Tibial nerve (tissue), 4 donors: ENCODE data around the gene DLD.

Experiments
- EP300 ChIP-seq, 2 donors: sonication (generic); formaldehyde crosslinking; IDR thresholded peaks; one replicate each; pipeline ENCODE4 v1.6.1; 2017; ENCODE audit warnings: antibody characterized with exemption in 2 of 2, mild to moderate bottlenecking in 1 of 2
- POLR2A ChIP-seq, 2 donors: fragments of 450-650 bp; IDR thresholded peaks; one replicate each; pipeline ENCODE4 v1.6.1; 2017; ENCODE audit warnings: antibody characterized with exemption in 2 of 2, mild to moderate bottlenecking in 2 of 2, moderate library complexity in 2 of 2
- TF ChIP-seq, protein P1 (sequence below), 5 experiments: fragments of 200-600 bp in 3 of 5; fragments of 450-650 bp in 2 of 5; sonication (generic) in 3 of 5; IDR thresholded peaks; one replicate each; pipeline ENCODE4 v1.5.1; 2016 to 2019; ENCODE audit warnings: antibody characterized with exemption in 5 of 5, mild to moderate bottlenecking in 3 of 5, moderate library complexity in 2 of 5

DNA sequence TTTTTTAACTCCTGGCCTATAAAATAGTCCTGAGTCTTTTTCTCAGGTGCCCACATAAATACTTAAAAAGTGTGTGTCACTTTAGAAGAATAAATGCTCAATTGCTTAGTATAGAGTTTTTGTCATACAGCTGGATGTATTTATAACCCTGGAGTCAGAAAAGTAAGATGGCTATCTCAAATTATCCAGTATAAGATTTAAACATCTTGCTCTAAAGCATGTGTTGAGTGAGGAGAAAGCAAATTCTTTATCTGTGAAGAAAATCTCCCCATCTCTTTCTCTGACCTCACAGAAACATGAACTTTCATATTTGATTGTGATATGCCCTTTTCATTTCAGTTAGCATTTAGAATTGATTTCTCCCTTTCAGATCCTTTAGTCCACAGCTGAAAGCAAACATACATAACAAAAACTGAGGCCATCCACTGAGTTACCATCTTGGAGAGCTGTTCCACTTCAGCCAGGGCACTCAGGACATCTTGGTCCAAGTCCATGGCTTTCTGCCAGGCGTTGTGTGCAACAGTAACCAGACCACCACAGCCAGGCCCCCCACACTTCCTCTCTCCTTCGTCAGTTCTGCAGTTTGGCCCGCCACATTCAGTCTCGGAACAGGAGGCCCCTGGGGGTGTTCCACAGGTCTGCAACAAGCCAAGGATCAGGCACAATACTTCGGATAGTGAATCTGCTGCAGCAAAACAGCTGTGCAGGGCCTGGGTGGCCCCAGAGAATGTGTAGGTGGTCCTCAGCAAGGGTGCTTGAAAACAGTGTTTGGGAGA lies 40.9 kb downstream of the DLD start:
- TF ChIP-seq, protein P1, sequence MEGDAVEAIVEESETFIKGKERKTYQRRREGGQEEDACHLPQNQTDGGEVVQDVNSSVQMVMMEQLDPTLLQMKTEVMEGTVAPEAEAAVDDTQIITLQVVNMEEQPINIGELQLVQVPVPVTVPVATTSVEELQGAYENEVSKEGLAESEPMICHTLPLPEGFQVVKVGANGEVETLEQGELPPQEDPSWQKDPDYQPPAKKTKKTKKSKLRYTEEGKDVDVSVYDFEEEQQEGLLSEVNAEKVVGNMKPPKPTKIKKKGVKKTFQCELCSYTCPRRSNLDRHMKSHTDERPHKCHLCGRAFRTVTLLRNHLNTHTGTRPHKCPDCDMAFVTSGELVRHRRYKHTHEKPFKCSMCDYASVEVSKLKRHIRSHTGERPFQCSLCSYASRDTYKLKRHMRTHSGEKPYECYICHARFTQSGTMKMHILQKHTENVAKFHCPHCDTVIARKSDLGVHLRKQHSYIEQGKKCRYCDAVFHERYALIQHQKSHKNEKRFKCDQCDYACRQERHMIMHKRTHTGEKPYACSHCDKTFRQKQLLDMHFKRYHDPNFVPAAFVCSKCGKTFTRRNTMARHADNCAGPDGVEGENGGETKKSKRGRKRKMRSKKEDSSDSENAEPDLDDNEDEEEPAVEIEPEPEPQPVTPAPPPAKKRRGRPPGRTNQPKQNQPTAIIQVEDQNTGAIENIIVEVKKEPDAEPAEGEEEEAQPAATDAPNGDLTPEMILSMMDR (IDR thresholded peaks at IDR 0.05), result no peak
- no peak for TF ChIP-seq POLR2A (IDR thresholded peaks at IDR 0.05)
- TF ChIP-seq EP300 (IDR thresholded peaks at IDR 0.05), result no peak
